ENCODE measurements around the gene IRAG1.

The IRAG1 gene

DNA sequence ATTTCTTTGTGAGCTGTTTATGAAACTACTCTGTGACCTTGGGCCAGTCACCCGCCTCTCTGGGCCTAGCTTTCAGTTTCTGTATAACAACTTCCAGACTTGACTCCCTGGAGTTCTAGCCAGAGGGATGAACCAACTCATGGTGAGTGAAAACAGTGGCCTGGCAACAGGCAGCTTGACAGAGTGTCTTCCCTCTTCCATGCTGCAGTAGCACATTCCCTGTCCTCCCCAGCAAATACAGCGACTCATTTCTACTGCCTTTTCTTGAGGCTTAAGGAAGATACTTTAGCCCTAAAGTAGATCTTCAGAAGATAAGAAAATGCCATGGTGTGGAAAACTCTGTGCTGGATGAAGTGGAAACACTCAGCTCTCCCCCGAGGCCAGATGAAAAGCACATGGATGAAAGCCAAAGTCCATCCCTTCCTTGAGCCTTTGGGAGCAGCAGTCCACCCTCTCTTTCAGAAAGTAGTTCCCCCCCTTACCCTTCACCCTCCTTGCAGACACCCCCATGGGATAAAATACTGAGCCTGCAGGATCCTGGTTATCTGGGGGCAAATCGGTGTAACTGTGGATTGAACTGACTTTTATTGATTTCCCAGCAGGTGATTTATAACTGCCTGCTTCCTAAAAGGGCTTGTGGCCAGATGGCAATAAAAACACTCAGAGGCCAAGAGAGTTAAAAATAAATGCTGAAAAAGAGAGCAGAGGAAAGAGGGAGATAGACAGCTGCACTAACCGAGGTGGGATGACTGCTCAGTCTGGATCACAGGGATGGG, 24.1 kb downstream of the IRAG1 start (continued):
- TF ChIP-seq ZNF521 (tag by site-specific recombination; IDR thresholded peaks at IDR 0.05) (no peak), TRIM28 (IDR thresholded peaks at IDR 0.05; ENCODE audit: borderline replicate concordance, low read length) (peak; percentile 92), ZNF211 (tag by site-specific recombination; IDR thresholded peaks at IDR 0.05; ENCODE audit: low read depth) (no peak), HOXA7 (CRISPR knock-in tag; IDR thresholded peaks at IDR 0.05; ENCODE audit: borderline replicate concordance) (no peak), IKZF3 (tag by site-specific recombination; IDR thresholded peaks at IDR 0.05) (0 out of 2 replicates have a peak, but pooled peaks have one; percentile 66), ZNF768 (tag by site-specific recombination; IDR thresholded peaks at IDR 0.05) (no peak), ZNF394 (tag by site-specific recombination; IDR thresholded peaks at IDR 0.05; ENCODE audit: borderline replicate concordance) (no peak), ZBTB48 (tag by site-specific recombination; IDR thresholded peaks at IDR 0.05) (no peak), ZIC2 (tag by site-specific recombination; IDR thresholded peaks at IDR 0.05) (peak; percentile 88), ZFP37 (tag by site-specific recombination; IDR thresholded peaks at IDR 0.05) (no peak), ZSCAN16 (tag by site-specific recombination; IDR thresholded peaks at IDR 0.05) (no peak), ZNF362 (tag by site-specific recombination; IDR thresholded peaks at IDR 0.05) (no peak), SP7 (tag by site-specific recombination; IDR thresholded peaks at IDR 0.05) (peak; percentile 60), ZNF354C (tag by site-specific recombination; IDR thresholded peaks at IDR 0.05; ENCODE audit: borderline replicate concordance, low read depth) (no peak), ZNF707 (tag by site-specific recombination; IDR thresholded peaks at IDR 0.05) (no peak), ZNF416 (tag by site-specific recombination; IDR thresholded peaks at IDR 0.05) (no peak), ZNF501 (tag by site-specific recombination; IDR thresholded peaks at IDR 0.05) (no peak), ZNF670 (tag by site-specific recombination; IDR thresholded peaks at IDR 0.05; ENCODE audit: low read depth) (no peak), SCRT2 (tag by site-specific recombination; IDR thresholded peaks at IDR 0.05) (peak; percentile 44; the same call in 1 of the 2 replicates), ZFP69B (tag by site-specific recombination; IDR thresholded peaks at IDR 0.05) (no peak), ZNF157 (tag by site-specific recombination; IDR thresholded peaks at IDR 0.05) (no peak)
- TF ChIP-seq, protein P1, sequence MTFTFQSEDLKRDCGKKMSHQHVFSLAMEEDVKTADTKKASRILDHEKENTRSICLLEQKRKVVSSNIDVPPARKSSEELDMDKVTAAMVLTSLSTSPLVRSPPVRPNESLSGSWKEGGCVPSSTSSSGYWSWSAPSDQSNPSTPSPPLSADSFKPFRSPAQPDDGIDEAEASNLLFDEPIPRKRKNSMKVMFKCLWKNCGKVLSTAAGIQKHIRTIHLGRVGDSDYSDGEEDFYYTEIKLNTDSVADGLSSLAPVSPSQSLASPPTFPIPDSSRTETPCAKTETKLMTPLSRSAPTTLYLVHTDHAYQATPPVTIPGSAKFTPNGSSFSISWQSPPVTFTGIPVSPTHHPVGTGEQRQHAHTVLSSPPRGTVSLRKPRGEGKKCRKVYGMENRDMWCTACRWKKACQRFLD (tag by site-specific recombination; IDR thresholded peaks at IDR 0.05), result no peak

- H3K4me1 ChIP-seq (ENCODE audit: control insufficient read depth, insufficient read depth, low read length), result no peaks in the 10 kb centered on the region; the same call in 1 of the 2 replicates
- ChIA-PET CTCF (interaction anchor here (0.6 to 6.7 kb wide), 2 partner anchors 13 to 73 kb away, joined by 3 to 41 read pairs; no protein-coding TSS in a partner anchor), POLR2A (no interaction called here)
- H3K4me3 ChIP-seq (ENCODE audit: low read depth, low read length), result no peak overlapping the region
- H3K9me3 ChIP-seq (ENCODE audit: control insufficient read depth, insufficient read depth, low read depth, low read length), result no peaks in the 10 kb centered on the region
- H3K27ac ChIP-seq (ENCODE audit: extremely low read depth, low read depth, low read length), result no peak overlapping the region
- H3K36me3 ChIP-seq (ENCODE audit: control insufficient read depth in 2 of 2, insufficient read depth in 1 of 2, low read length in 2 of 2), result no peaks in the 10 kb centered on the region
- TF ChIP-seq, protein P2, sequence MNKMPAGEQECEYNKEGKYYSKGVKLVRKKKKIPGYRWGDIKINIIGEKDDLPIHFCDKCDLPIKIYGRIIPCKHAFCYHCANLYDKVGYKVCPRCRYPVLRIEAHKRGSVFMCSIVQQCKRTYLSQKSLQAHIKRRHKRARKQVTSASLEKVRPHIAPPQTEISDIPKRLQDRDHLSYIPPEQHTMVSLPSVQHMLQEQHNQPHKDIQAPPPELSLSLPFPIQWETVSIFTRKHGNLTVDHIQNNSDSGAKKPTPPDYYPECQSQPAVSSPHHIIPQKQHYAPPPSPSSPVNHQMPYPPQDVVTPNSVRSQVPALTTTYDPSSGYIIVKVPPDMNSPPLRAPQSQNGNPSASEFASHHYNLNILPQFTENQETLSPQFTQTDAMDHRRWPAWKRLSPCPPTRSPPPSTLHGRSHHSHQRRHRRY (tag by site-specific recombination; IDR thresholded peaks at IDR 0.05), result no peak
- TF ChIP-seq ZNF658 (tag by site-specific recombination; IDR thresholded peaks at IDR 0.05) (no peak), PATZ1 (tag by site-specific recombination; IDR thresholded peaks at IDR 0.05) (no peak), ZIC2 (tag by site-specific recombination; IDR thresholded peaks at IDR 0.05) (0 out of 2 replicates have a peak, but pooled peaks have one; percentile 18), KLF7 (tag by site-specific recombination; IDR thresholded peaks at IDR 0.05; ENCODE audit: borderline replicate concordance) (0 out of 2 replicates have a peak, but pooled peaks have one; percentile 43), KLF17 (tag by site-specific recombination; IDR thresholded peaks at IDR 0.05) (0 out of 2 replicates have a peak, but pooled peaks have one; percentile 39), ZNF623 (tag by site-specific recombination; IDR thresholded peaks at IDR 0.05) (no peak), ZEB2 (tag by site-specific recombination; IDR thresholded peaks at IDR 0.05) (no peak), ZNF501 (tag by site-specific recombination; IDR thresholded peaks at IDR 0.05) (no peak), GLIS2 (tag by site-specific recombination; IDR thresholded peaks at IDR 0.05) (no peak), KLF1 (tag by site-specific recombination; IDR thresholded peaks at IDR 0.05) (peak; percentile 88)
Observed at GRCh38 chr11:10667521-10667885, 26.1 kb downstream of the IRAG1 start.
